Right lobe of liver (tissue), 4 donors: ENCODE results near the gene CD69.

Source experiments
- CTCF ChIP-seq, 4 donors: fragments of 200-600 bp in 3 of 4; fragments of 450-650 bp in 1 of 4; IDR thresholded peaks; one replicate each; pipeline versions ENCODE4 v1.5.1 to v1.8.0; 2016 to 2022; ENCODE audit warnings: antibody characterized with exemption in 4 of 4, mild to moderate bottlenecking in 2 of 4
- POLR2A ChIP-seq: fragments of 450-650 bp; IDR thresholded peaks from one replicate; pipeline ENCODE4 v1.6.1; 2017; ENCODE audit warnings: antibody characterized with exemption, mild to moderate bottlenecking
- donor health status: DM: no; HTN: no; CAD: no.
- donor health status: DM: no; HTN: no; CAD: no.
- donor health status: DM: no; HTN: yes; CAD: no.

- no peak for TF ChIP-seq CTCF (IDR thresholded peaks at IDR 0.05)
- TF ChIP-seq POLR2A, result no peak
Measured at GRCh38 chr12:9727813-9728212, 32.9 kb downstream of the CD69 start.
